Measurements from ENCODE around the gene ENOX1.
"Not testable (repeated sequence)": the region's sequence is repeated elsewhere in the genome, so short reads cannot be mapped to it uniquely, and the experiment has no call there.

ENOX1 gene

DNA sequence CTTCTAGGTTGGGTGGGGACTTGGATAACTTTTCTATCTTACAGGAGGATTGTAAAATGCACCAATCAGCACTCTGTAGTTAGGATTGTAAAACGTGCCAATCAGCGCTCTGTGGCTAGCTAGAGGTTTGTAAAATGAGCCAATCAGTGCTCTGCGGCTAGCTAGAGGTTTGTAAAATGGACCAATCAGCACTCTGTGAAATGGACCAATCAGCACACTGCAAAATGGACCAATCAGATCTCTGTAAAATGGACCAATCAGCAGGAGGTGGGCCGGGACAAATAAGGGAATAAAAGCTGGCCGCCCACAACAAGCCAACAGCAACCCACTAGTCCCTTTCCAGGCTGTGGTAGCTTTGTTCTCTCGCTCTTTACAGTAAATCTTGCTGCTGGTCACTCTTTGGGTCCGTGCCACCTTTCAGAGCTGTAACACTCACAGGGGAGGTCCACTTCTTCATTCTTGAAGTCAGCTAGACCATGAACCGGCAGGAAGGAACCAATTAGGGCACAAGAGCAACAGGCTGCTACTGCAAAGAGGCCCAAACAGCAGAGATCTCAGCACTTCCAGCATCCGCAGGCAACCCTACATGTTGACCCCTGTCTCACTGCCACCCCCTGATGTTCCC, 606.6 kb downstream of the ENOX1 start:
- no peak for DNase-seq

DNA sequence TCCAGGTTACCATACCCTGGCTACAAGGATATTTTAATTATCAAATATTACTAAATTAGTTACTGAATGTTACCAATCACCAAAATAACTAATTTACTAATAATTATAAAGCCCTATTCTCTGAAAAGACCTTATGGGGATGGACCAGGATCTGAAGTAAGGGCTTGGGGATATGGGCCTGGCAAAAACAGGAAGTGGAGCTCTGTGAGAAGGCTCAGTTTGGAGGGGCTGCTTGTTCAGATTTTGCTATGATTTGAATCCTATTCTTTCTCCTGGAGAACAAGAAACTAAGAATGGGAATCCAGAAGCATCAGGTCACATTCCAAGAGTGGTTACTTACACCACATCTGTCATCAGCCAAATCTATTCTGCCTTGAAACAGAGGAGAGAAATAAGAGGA, 615.3 kb downstream of the ENOX1 start:
- no peak for DNase-seq

DNA sequence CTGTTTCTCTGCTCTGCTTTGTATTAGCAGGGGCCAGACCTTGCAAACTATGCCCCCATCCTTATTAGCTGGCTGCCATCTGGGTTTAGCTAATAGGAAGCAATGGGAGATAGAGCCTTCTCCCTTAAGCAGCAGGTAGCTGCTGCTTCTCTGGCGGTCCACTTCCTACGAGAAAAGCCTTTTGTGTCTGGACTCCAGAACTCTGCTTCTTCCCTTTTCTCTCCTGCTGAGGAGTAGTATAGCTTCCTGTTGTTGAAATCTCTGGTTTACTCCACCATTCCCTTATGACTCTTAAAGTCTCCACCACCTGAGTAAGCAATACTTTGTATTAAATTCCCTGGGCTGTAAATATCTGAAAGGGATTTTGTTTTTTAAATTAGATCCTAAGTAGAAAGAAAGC, 616.3 kb downstream of the ENOX1 start:
- no peak for DNase-seq

DNA sequence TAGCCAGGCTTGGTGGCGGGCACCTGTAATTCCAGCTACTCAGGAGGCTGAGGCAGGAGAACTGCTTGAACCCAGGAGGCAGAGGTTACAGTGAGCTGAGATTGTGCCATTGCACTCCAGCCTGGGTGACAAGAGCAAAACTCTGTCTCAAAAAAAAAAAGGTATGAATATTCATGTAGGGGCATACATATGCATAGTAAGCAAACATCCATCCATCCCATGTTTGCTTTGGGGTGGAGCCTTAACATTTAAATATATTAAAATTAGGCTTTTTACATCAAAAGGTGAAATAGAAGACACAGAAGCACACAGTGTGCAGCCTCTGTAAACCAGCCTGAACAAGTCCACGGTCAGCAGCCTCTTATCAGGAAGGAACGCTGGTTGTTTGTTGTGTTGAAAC, 618.3 kb downstream of the ENOX1 start:
- not testable (repeated sequence) for DNase-seq

- DNase-seq: no peak
Observed at GRCh38 chr13:43167731-43168130, 619.0 kb downstream of the ENOX1 start.

DNA sequence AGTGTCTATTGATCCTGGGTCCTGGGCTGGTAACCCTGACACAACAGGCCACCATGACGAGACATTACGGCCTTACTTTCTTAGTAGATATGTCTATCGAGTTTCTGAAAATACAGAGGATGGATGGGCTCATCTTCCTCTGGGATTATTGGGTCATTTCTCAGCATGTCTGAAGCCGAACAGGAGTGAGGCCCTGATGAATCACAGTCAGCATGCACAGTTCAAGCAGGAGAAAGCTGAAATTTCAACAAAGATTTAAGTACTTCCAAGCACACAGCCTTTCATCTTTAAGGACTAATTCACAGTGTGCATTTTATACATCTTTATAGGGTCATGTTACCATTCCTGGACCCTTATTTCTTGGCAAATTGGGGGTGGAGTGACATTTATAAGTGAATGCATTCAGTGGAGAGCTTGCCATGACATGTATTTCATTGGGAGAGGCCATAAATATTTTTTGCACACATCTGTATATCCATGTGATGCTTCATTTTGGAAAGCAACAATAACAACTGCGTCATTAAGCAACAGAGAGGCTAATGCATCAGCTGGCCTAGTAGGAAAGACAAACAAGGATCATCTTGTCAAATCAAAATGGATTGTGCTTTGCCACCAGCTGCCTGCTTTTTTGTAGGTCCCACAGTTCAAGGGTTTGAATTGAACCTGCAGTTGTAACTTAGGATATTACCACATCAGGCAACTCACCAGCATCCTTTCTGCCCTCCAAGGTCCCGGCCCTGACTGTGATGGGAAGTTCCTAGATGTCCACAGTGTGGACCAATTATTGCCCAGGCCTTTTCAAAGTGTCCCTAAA, 619.9 kb downstream of the ENOX1 start:
- no peak for DNase-seq

Data from NCI-H1092 treated with DMSO at 0.1 percent for 48 hours (cell line).